Stomach (tissue), 4 donors: ENCODE data around the gene TMEM43.

ENCODE experiments used
- POLR2A ChIP-seq, 4 donors: fragments of 450-650 bp; IDR thresholded peaks; one replicate each; pipeline ENCODE4 v1.6.1; 2016; ENCODE audit warnings: antibody characterized with exemption in 4 of 4, control low read depth in 2 of 4, mild to moderate bottlenecking in 1 of 4, moderate library complexity in 1 of 4
- POLR2AphosphoS5 ChIP-seq, 3 donors: sonication (generic); formaldehyde crosslinking; IDR thresholded peaks; one replicate each; pipeline ENCODE4 v1.6.1; 2016; ENCODE audit warnings: antibody characterized with exemption in 3 of 3
- TF ChIP-seq, protein P1 (sequence below), 7 experiments: fragments of 450-650 bp in 4 of 7; fragments of 200-600 bp in 3 of 7; sonication (generic) in 3 of 7; IDR thresholded peaks; one replicate each; pipeline ENCODE4 v1.5.1; 2016 to 2019; ENCODE audit warnings: antibody characterized with exemption in 7 of 7, control low read depth in 2 of 7, mild to moderate bottlenecking in 1 of 7

- TF ChIP-seq, protein P1, sequence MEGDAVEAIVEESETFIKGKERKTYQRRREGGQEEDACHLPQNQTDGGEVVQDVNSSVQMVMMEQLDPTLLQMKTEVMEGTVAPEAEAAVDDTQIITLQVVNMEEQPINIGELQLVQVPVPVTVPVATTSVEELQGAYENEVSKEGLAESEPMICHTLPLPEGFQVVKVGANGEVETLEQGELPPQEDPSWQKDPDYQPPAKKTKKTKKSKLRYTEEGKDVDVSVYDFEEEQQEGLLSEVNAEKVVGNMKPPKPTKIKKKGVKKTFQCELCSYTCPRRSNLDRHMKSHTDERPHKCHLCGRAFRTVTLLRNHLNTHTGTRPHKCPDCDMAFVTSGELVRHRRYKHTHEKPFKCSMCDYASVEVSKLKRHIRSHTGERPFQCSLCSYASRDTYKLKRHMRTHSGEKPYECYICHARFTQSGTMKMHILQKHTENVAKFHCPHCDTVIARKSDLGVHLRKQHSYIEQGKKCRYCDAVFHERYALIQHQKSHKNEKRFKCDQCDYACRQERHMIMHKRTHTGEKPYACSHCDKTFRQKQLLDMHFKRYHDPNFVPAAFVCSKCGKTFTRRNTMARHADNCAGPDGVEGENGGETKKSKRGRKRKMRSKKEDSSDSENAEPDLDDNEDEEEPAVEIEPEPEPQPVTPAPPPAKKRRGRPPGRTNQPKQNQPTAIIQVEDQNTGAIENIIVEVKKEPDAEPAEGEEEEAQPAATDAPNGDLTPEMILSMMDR (IDR thresholded peaks at IDR 0.05), result no peak
- TF ChIP-seq POLR2A (IDR thresholded peaks at IDR 0.05) (no peak), POLR2AphosphoS5 (IDR thresholded peaks at IDR 0.05) (no peak)
Observed at GRCh38 chr3:14145236-14145635, 20.4 kb downstream of the TMEM43 start.
